Measurements from ENCODE around the gene DKK3.
A peak's percentile ranks its signal among the peaks of the same experiment; 100 is the strongest.

GRCh38 chr11:11966826-11967668, 41.4 kb downstream of the DKK3 start:
- TF ChIP-seq CTCF (IDR thresholded peaks at IDR 0.05; ENCODE audit: poor library complexity, severe bottlenecking) (peak; percentile 52), MXI1 (conservative IDR thresholded peaks at IDR 0.05; ENCODE audit: poor library complexity, severe bottlenecking) (no peak), EZH2 (IDR thresholded peaks at IDR 0.05; ENCODE audit: borderline replicate concordance, insufficient read depth, low read length, poor library complexity, severe bottlenecking) (no peak)

All from neural cell (in vitro differentiated cells).